HG03342 (cell line): ENCODE results near the gene TCF12.
"Not testable (repeated sequence)": the region's sequence is repeated elsewhere in the genome, so short reads cannot be mapped to it uniquely, and the experiment has no call there.

Experiments
- ATAC-seq: cut with Tn5 transposase; IDR thresholded peaks from one replicate; pipeline ENCODE4 v1.9.1; 2021; ENCODE audit warnings: mild to moderate bottlenecking, moderate library complexity; ENCODE audit not compliant: unreplicated experiment

TCF12 gene

DNA sequence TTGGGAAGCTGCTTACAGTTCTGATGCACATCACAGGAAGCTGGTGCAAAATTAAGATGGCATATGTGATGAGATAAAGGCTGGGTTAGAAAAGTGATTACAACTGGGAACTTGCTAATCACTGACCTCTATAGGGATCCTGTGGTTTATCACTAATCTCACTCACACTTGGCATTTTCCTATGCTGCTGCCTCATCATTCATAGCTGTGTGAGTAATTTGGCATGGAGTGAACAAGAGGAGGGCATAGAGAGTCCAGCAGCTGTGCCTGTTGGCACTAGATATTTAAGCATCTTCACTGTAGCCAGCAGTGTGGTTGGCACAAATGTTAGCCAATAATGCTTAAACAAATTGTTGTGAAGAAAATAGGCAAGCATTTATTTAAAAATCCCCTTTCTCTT, 240.1 kb downstream of the TCF12 start:
- no peak for ATAC-seq

GRCh38 chr15:57158997-57159668, 240.7 kb downstream of the TCF12 start:
- no peak for ATAC-seq

GRCh38 chr15:57159767-57160166, 241.3 kb downstream of the TCF12 start:
- ATAC-seq, result no peak

DNA sequence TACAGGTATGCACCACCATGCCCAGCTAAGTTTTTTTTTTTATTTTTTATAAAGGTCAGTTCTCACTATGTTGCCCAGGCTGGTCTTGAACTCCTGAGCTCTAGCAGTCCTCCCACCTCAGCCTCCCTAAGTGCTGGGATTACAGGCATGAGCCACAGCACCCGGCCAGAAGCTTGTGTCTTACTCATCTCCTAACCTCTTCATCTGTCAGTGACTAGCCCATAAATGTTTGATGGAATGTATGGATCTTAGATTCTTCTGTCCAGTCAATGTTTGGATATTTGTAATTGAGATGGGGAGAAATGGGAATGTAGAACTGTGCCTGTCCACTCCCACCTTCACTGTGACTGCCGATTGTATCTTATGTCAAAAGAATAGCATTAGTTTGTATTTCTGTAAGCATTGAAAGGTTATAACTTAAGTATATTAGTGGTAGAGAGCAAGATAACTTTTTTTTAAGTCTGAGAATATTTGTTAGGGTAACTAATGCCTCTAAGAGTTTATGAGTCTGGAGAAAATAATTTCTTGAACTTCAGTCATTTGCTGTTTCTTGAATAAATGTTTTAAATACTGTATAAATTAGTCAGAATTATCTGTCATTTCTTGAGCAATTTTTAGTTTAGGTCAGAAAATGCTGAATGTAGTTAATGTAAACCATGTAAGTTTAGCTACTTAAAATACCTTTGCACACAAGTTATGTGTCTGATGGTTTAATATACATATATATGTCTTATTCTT, 242.5 kb downstream of the TCF12 start:
- ATAC-seq, result no peak

- ATAC-seq, result not testable (repeated sequence)
Observed at GRCh38 chr15:57164251-57164650, 245.8 kb downstream of the TCF12 start.

DNA sequence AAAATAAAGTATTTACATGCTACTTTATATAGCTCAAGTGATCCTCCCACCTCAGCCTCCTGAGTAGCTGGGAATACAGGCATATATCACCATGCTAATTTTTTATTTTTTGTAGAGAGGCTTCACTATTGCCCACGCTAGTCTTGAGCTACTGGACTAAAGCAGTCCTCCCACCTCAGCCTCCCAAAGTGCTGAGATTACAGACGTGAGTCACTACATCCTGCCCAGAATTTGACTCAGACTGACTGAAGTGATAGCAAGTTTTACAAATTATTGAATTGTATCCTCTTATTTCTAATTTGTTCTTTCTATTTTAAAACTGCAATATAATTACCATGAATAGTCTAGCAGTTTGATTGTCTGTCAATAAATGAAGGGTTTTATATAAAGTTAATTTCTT, 247.5 kb downstream of the TCF12 start:
- no peak for ATAC-seq

GRCh38 chr15:57167821-57168395, 249.5 kb downstream of the TCF12 start:
- ATAC-seq, result no peak

- ATAC-seq, result no peak
Observed at GRCh38 chr15:57169643-57170042, 251.2 kb downstream of the TCF12 start.

DNA sequence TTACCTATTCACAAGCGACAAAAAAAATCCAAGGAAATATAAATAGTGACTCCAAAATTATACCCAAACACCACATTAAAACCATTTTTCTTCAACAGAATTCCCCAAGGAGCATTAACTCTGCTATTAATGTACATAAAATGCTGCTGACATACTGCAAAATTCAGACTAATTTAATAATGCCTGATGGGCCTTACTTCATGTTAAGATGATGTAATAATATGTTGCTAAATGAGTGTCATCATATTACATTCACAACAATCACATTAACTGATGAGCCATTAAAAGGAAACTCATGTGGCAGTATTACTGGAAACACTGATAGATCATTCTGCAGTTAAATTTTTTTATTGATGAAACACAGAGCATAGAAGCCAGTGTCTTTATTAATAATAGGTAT, 253.0 kb downstream of the TCF12 start:
- no peak for ATAC-seq

- no peak for ATAC-seq
Observed at GRCh38 chr15:57172925-57173324, 254.5 kb downstream of the TCF12 start.

DNA sequence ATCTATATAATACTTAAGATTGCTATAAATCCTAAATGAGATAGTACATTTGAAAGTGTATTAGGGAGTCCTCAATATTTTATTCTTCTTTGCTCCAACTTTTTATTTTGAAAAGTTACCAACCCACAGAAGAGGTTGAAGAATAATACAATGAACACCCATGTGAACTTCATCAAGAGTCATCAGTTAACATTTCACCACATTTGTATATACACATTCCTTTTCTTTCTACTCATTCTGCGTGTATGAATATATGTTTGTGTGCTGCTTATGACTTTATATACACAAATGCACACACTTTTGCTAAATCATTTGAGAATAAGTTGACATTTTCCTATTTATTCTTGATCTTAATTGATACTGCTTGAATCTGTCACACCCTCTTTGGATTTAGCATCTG, 264.6 kb downstream of the TCF12 start:
- ATAC-seq, result no peak

DNA sequence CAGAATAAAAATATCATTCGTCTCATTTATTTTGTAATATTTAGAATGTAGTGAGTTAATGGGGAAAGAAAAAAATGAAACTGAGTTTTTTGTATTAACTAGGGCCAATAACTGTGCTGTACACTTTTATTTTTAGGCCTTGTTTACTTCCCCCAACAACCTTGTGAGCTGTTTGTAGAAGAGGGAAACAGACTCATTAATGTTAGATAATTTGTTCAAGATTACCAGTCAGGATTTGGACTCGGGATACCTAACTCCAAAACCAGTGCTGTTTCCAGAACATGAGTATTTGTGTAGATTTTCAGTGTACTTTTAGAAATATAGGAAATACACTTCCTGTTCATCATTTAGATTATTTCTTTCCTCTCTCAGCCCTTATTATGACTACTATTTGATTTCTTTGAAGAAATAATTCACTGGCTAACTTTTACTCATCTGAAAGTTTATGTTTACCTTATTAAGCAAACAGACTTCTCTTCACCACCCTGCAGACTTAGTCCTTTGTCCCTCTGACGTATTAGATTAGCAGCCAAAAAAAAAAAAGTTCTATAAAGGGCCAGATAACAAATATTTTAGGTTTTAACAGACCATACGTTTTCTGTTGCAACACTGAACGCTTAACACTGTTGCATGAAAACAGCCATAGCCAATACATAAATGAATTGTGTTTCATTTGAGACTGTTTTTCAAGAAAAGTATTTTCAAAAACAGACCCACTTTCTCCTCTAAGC, 265.3 kb downstream of the TCF12 start:
- ATAC-seq, result no peak

DNA sequence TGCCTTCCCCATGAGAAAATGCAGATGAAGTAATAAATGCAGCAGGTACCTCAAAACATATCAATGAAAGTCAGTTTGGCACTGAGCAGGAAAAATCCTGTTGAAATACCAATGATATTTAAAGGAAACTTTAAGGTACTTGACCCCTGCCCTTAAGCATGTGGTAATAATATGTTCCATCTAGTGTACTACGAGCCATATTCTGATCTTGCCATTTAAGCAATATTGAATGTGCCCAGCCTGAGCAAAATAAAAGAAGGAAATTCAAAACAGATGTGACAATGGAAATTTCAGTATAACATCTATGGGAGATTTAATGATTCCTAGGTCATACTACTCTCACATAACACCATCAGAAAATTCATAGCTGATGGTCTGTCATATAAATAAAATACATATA, 266.1 kb downstream of the TCF12 start:
- no peak for ATAC-seq

DNA sequence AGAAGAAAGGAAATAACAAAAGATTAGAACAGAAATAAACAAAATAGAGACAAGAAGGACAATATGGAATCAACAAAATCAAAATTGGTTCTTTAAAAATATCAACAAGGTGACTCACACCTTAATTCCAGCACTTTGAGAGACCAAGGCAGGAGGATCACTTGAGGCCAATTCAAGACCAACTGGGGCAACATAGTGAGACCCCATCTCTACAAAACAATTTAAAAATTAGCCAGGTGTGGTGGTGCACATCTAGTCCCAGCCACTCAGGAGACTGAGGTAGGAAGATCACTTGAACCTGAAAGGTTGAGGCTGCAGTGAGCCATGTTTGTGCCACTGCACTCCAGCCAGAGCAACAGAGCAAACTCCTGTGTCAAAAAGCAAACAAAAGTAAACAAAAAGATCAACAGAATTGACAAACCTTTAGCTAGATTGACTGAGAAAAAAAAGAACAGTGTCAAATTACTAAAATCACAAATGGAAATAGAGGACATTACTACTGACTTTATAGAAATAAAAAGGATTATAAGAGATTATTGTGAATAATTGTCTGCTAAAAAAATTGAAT, 267.1 kb downstream of the TCF12 start:
- ATAC-seq, result no peak

DNA sequence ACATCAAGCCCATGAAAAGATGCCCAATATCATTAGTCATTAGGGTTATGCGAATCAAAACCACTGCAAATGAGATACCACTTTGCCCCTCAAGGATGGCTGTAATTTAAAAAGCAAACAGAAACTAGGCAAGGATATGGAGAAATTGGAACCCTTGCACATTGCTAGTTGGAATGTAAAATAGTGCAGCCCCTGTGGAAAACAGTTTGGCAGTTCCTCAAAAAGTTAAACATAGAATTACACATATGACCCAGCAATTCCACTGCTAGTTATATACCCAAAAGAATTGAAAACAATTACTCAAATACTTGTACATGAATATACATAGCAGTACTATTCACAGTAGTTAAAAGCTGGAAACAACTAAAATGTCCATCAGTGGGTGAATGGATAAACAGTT, 271.0 kb downstream of the TCF12 start:
- ATAC-seq, result no peak

DNA sequence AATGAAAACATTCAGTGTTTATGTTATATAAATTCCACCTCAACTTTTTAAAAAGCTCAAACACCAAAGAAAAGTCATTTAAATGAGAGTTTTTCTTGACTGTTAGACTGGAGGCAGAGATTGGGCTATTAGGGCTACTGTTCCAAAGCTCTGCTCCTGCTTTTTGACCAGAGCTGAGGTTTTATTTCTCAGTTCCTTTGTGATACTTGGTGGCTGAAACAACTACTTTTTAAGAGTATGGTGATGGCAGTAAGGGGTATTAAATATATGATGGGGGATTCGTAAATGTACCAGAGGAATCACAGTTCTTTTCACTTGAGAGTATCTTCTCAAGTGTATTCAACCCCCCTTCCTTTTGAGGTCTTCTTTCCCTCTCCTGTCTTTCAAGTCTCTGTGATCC, 271.8 kb downstream of the TCF12 start:
- no peak for ATAC-seq

DNA sequence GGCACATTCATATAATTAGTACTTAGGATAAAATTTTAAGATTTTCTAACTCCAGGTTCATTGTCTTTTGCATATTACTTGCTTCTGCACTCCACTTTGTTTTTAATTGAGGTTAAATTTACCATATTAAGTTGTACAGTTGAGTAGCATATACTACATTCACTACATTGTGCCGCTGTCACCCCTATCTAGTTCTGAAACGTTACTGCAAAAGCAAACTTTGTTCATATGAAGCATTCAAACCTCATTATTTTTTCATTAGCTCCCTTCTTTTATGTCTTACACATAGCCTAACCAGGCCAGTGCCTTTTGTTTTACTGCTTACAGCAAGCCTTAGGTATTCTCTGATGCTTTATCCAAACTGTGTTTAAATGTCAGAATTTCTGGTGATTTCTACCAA, 274.7 kb downstream of the TCF12 start:
- no peak for ATAC-seq

DNA sequence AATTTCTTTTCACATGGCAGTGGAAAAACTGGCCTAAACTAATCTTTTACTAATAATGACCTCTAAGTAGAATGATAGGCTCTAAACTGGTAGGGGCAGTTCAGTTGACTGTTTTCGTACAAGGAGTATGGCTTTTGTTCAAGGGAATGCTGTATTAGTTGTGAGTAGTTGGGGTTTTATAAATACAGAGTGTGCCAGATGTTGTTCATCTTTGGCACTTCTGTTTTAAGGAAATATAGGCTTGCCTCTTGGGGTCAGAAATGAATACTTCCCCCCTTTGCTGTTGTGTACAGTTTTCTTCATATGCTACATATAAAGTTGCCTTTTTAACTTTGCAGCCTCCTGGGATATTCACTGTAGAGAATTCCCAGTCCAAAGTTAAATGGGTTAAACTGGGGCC, 276.9 kb downstream of the TCF12 start:
- ATAC-seq, result no peak

- no peak for ATAC-seq
Observed at GRCh38 chr15:57196865-57197264, 278.4 kb downstream of the TCF12 start.

- ATAC-seq, result no peak
Observed at GRCh38 chr15:57198131-57198530, 279.7 kb downstream of the TCF12 start.

DNA sequence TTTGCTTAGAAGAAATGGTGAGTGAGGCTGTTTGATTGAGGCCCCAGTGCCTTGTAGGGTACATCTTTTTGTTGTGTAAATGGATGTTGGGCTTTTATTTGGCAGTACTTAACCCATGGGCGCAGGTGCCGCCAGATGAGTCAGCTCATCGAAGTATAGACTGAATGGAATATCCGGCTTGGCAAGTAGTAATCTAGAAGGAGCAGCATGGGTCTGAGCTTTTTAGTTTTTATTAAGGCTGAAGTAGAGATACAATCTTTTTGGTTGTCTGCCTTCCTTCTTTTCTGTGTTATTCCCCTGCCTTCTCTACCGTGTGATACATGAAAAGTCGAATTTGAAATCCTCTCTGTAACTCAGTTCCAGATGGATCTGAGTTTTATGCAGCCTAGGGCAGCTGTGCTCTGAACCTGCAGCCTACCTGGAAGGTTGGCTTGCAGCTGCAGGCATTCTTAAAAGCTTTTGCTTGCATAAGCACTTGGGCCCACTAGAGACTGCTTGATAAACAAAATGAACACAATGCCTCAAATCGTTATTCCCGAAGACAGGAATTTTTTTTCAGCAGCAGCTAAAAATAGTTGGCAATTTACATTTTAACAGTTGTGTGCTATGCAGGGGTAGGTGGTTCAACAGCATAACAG, 280.3 kb downstream of the TCF12 start:
- ATAC-seq, result no peak
